KBM-7 (cell line): ENCODE measurements around the gene LATS1.
"Not testable (repeated sequence)": the region's sequence is repeated elsewhere in the genome, so short reads cannot be mapped to it uniquely, and the experiment has no call there.

Source experiments
- DNase-seq: peaks from one replicate; pipeline ENCODE4 v3.0.0-alpha.2; 2015
- in situ Hi-C: fragments of 300-500 bp; cut with MboI; formaldehyde crosslinking; loops from 2 replicates; pipeline ENCODE4 v1.14.3; 2020; ENCODE audit warnings: low sequenced_read_pairs, low pct_unique_long_range_greater_than_20kb, mixed read lengths

LATS1 gene

DNA sequence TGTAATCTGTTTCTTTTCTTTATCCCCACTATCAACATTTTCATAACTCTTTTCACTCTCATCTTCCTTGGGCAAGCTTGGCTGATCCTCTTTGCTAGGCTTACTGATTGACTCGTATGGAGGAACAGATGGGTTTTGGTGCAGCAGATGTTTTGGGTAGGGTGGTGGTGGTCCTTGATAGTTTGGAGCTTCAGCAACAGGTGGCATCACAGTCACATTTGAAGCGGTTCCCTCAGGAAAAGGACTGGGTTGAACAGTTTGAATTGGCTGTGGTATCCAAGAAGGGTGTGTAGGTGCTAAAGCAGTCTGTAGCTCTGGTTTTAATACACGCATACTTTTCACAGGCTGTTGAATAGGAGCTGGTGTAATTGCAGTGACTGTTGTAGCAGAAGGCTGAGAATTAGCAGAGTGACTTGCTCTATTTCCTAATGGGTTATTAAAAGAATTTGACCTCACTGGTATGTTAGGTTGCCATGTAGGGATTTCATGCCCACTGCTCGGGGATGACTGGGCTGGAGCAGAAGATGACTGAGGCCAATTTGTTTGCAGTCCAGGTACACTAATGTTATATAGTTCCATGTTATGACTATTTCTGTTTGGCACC lies 34.5 kb downstream of the LATS1 start:
- in situ Hi-C loops: no loop called here
- DNase-seq: no peak

DNA sequence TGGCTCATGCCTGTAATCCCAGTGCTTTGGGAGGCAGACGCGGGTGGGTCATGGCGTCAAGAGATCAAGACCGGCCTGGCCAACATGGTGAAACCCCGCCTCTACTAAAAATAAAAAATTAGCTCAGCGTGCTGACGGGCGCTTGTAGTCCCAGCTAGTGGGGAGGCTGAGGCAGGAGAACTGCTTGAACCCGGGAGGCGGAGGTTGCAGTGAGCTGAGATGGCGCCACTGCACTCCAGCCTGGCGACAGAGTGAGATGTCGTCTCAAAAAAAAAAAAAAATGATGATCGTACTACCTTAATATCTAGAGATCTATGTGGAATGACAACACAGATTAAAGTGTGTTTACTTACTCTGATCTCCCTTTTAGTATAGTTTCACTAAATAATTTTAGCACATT lies 36.1 kb downstream of the LATS1 start:
- DNase-seq, in situ Hi-C loops: not testable (repeated sequence)

DNA sequence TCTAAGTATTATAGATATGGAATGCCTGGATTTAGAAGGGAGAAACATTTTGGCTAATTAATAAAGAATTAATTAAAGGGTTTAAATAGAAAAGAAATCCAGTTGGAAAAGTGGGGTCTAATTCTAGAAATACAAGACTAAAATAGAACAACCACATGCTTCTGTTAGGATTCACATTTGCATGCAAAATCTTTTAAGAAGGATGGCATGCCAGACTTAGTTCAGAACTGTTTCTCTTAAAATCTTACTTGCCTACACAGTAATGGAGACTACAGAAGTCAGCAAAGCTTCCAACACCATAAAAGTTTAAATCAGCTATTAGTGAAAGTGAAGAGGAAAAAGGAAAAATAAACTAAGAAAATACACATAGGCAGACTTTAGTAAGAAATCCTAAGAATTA lies 36.7 kb downstream of the LATS1 start:
- in situ Hi-C loops: no loop called here
- DNase-seq: no peak

DNA sequence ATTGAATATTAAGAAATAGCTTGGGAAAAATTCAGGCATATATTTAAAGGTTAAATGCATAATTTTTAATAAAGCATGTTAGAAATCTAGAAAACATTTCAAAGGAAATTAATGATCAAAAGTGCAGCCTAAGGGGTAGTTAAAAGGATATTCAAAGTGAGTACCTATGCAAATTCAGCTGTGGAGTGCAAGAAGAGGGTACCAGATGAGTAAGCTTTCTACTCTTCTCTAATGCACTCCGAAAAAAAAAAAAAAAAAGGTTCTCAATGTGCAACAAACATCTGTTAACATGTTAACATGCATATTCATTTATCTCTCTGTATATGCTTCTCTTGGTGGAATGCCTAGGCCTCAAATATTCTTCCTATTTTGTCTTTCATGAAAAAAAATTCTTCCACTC lies 37.4 kb downstream of the LATS1 start:
- in situ Hi-C loops: no loop called here
- DNase-seq: no peak

DNA sequence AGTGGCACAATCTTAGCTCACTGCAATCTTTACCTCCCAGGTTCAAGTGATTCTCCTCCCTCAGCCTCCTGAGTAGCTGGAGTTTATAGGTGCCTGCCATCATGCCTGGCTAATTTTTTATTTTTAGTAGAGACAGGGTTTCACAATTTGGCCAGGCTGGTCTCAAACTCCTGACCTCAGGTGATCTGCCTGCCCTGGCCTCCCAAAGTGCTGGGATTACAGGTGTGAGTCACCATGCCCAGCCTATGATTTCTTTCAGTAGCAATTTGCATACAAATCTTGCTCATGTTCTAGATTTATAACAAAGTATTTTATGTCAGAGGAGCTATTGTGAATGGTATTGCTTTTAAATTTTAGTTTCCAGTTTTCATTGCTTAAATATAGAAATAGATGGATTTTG lies 45.6 kb downstream of the LATS1 start:
- DNase-seq, in situ Hi-C loops: not testable (repeated sequence)

DNA sequence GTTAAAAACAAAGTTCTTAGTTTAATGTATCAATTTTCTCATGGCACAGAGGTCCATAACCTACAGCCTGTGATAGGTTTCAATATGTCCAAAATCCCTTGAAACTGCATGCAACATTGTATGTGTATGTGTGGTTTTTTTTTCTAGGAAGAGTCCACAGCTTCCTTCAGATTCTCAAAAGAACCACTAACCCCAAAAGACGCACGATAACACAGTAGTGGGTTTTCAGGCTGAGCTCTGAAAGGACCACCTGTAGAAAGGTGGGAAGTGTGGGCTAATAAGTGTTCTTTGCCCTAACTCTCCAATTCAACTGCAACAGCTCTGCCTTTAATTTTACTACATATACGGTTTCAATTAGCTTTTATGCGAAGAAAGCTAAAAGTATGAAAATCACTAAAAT lies 57.9 kb downstream of the LATS1 start:
- in situ Hi-C loops: no loop called here

DNA sequence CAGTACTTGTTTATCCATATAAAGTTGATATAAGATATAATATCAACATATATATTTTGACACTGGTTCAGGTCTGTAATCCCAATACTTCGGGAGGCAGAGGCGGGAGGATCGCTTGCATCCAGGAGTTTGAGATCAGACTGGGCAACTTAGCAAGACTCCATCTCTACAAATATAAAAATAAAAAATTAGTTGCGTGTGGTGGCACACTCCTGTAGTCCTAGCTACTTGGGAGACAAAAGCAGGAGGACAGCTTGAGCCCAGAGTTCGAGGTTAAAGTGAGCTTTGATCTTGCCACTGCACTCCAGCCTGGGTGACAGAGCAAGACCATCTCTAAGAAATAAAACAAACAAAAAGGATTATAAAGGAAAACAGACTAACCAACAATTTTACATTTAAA lies 60.5 kb downstream of the LATS1 start:
- in situ Hi-C loops: no loop called here
- DNase-seq: no peak

More for the DNA sequence above, 57.9 kb downstream of the LATS1 start:
- no peak for DNase-seq

DNA sequence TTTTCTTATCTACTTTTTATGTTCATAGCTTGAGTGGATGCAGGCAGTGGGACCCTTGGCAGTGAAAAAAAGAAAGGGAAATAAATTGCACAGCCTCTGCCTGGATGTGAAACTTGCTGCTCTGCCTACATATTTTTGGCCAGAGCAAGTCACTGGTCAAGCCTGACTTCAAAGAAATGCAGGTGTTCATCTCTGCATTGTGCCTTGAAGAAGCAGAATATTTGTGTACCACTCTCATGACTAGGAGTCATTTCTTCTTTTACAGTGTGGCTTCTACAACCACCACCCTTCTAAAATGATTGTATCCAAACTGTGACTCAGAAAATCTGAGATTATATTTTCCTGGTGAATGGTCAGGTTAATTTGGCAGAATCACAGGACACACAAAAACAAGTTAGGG lies 66.8 kb downstream of the LATS1 start:
- in situ Hi-C loops: no loop called here
- no peak for DNase-seq

DNA sequence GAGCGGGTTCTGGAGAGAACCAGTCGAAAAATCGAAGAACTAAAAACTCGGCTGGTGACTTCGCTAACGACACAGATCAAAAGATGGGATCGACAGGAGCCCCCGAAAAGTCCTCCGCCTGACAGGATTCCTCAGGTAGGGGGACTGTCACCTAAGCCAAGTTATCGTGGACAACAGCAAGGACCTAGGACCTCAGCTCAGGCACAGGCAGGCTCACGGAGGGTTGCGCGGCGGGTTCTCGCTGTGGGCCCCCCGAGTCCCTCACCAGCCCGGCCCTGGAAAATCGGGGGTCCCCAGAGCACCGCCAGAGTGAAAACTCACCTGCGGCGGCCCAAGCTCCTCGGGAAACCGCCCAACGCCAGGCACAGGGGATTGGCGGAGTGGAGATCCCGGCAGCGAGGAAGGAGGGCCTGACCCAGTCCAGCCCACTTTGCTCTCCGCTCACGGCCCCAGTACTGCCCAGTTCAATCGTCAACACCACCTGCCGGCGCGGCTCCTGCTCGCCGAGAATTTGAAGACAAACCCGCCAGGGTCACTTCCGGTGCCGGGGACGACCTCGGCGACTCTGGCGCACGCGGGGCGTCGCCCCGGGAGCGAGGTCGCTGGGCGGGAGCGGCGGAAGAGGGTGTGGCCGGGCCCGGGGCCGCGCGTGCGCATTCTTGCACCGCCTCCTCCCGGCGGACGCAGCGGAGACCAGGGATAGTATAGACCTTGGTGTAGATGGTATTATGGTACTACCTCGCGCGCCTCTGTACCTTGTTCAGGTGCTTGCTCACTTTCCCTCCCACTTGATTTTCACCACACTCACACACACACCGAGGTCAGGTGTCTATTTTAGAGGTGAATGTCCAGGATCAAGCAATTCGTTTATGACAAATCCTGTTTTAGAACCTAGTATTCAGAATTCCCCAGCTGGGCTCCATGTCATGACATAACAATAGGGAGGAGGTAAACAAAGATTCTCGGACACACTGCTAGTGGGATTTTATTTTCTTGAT lies 69.5 kb downstream of the LATS1 start, which contains the start of gene KATNA1:
KATNA1 (minus strand) TSS at position 567 of the 998 bp plus-strand sequence. CDS start 10,167 bp downstream, outside the sequence.
- DNase-seq: peak; percentile 90
- in situ Hi-C loops: no loop called here

DNA sequence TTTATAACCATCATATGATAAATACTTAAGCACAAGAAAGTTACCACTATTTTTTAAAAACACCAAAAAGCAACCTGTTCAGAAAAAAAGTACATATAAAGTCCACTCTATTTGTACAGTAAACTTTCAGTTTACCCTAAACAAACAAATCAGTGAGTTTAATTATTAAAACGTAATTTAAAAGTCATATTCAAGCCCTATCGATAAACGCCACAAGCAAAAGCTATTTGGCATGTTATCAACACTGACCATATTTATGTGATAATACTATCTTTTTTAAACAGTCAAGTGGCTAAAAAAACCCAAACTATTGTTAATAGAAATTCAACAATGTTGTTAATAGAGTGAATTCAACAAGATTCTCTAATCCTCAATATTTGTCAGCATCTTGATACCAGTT lies 71.3 kb downstream of the LATS1 start:
- in situ Hi-C loops: no loop called here
- no peak for DNase-seq

DNA sequence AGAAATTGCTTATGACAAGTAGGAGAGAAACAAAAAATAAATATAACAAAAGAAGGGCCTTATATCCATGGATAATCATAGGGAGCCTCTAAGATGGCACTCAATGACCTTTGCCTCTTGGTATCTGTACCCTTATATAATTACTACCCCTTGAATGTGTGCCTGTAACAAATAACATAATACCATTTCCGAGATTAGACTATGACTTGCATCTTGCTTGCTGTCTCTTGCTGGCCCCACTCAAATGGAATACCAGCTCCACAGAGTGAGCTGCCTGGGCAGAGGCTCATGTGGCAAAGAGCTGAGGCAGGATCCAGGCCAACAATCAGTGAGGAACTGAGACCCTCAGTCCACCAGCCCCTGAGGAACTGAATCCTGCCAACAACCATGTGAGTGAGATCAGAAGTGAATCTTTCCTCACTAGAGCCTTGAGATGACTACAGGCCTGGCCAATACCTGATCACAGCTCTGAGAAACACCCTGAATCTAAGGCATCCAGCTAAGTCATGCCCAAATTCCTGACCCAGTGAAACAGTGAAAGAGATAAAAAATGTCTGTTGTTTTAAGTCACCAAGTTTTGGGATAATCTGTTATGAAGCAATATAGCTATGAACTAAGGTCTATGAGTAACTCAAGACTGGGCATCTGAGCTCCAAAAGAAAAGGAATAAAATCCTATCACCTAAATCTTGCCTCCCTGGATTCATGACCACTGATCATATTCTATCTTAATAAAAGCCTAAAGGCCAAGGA lies 74.9 kb downstream of the LATS1 start:
- DNase-seq: no peak

DNA sequence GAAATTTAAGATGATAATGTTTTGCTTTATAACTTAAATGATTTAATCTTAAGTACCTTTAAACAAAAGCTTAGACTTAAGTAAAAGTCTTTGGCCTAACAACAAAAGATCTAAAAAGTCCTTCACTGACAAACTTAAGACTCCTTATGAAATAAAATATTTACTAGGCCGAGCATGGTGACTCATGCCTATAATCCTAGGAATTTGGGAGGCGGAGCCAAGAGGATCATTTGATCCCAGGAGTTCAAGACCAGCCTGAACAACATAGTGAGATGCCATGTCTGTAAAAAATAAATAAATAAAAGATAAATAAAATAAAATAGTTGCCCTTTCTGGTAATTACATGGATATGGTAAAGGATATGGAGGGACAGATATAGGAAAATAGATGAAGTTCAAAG lies 81.8 kb downstream of the LATS1 start:
- no peak for DNase-seq
- in situ Hi-C loops: no loop called here

More for the DNA sequence above, 74.9 kb downstream of the LATS1 start:
- in situ Hi-C loops: no loop called here

DNA sequence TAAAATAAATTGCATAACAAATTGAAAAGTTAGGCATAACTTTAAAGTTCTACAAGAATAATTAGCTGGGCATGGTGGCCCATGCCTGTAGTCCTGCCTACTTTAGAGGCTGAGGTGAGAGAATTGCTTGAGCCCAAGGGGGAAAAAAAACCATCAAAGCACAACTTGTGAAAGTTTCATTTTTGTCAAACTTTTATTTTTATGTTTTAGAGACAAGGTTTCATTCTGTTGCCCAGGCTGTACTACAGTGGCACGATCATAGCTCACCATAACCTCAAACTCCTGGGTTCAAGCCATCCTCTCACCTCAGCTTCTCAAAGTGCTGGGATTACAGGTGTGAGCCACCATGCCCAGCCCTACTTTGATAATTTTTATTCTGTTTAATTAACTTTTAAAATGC lies 83.6 kb downstream of the LATS1 start:
- in situ Hi-C loops: no loop called here
- DNase-seq: no peak

DNA sequence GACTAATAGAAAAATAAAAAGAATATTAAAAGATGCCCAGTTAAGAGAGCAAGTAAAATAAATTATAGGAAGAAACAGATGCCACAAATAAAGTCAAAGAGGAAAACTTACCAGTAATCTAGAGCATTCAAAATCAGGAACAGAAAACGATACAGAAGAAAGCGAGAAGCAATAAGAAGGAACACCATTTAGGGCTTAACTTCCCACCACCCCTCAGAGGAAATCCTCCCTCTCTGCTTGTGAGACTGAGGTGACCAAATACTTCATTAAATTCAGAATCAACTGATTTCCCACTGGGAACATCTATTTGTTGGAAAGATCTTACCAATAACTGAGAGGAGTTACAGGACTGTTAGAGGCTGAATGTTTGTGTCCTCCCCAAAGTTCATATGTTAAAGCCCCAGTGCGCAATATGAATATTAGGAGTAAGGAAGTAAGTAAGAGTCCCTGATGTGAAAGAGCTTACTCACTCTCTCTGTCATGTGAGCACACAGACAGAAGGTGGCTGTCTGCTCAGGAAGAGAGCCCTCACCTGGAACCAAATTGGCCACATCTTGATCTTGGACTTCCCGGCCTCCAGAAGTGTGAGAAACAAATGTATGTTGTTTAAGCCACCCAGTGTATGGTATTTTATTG lies 88.9 kb downstream of the LATS1 start:
- DNase-seq: peak; percentile 10
- in situ Hi-C loops: no loop called here

DNA sequence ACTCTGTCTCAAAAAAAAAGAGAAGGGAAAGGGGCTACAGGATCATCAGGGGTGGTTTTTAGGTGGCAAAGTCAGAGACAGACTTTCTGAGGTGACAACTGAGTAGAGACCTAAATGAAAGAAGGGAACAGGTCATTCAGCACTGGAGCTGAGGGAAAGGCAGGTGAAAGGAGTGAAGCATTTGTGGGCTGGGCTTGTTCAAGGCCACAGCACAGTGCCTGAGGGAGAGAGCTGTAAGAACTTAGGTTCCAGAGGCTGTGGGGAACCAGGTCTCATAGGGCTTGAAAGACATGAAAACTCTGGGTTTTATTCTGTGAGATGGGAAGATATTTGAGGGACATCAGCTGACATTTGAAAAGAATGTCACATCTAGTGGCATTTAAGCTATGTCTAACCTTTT lies 90.2 kb downstream of the LATS1 start:
- in situ Hi-C loops: no loop called here
- no peak for DNase-seq

DNA sequence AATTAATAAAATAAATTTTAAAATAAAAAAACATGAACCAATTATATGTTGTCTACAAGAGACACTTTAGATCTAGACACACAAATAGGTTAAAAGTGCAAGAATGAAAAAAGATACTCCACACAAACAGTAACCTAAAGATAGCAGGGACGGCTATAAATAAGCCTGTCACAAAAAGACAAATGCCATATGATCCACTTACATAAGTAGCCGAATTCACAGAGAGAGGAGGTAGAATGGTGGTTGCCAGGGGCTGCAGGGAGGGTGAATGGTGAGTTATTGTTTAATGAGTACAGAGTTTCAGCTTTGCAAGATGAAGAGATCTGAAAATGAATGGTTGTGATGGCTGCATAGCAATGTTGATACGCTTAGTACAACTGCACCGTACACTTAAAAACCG lies 102.1 kb downstream of the LATS1 start:
- no peak for DNase-seq
- in situ Hi-C loops: no loop called here

DNA sequence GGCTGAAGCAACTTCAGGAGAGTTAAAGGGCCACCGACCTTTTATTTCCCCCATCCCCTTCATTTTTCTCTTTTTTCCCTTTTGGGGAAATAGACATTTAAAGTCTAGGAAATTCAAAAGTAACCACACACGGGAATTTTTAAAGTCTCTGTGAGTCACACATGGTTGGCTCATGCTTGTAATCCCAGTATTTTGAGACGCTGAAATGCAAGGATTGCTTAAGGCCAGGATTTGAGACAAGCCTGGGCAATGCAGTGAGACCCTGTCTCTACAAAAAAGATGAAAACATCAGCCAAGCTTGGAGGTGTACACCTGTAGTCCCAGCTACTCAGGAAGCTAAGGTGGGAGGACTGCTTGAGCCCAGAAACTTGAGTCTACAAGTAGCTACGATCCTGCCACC lies 103.6 kb downstream of the LATS1 start:
- in situ Hi-C loops: no loop called here
- no peak for DNase-seq

DNA sequence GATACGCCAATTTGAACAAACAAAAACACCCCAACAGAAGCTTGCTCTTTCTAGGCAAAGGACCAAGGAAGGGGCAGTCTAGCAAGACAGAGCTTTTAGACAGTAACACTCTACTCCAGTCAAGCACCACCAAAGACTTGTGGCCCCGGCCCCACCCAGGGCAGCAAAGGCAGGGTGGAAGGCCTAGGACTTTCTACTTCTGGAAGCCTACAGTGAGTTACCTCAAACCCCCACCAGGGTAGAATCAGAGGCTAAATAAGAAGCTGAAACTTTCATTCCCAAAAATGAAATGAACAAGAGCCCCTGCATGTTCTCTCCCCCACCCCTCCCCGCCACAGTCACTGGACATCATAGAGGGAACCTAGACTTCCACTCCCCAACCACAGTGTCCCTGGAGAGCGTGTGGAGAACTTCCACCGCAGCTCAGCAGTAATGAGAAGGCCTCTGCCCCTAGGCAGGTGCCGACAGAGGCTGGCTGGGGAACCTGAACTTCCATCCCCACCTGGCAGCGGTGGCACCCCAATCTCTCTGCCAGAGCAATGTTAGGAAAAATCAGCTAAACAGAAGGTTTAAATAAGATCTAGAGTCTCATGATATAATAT lies 109.4 kb downstream of the LATS1 start:
- in situ Hi-C loops: no loop called here

More for the DNA sequence above, 109.4 kb downstream of the LATS1 start:
- DNase-seq: peak; percentile 8
